IMR-90 (cell line): Measurements from ENCODE around the gene PRKCB. TPM values are rescaled to one million over a fixed set of nuclear protein-coding genes. Genes with fewer than 3 reads are reported as not detected.
A peak's percentile ranks its signal among the peaks of the same experiment; 100 is the strongest.

Source experiments
- ATAC-seq: fragments of 200-7000 bp; cut with Tn5 transposase; 2 replicates; pipeline ENCODE4 v1.9.1; 2020; ENCODE audit warnings: low read depth, mild to moderate bottlenecking, moderate library complexity
- BruUV-seq: library from RNA; stranded (reverse); fragments of 400-500 nt; replicated peaks from 2 replicates; lab custom pipeline; 2021; lab: Mats Ljungman, UMichigan
- CTCF ChIA-PET: fragments of 300-600 bp; formaldehyde crosslinking; extraction: SDS; loops from one replicate; lab custom pipeline; 2021; ENCODE audit warnings: antibody characterized with exemption; lab: Yijun Ruan, JAX
- POLR2A ChIA-PET: fragments of 300-600 bp; sonication (Branson Sonifier 250); formaldehyde crosslinking; loops from one replicate; lab custom pipeline; 2022; ENCODE audit warnings: antibody characterized with exemption; ENCODE audit not compliant: unreplicated experiment; lab: Charles Lee
- DNase-seq: peaks from one replicate; pipeline ENCODE4 v3.0.0; 2013
- H2AFZ ChIP-seq: replicated peaks from 2 replicates; pipeline ENCODE3; 2013; ENCODE audit warnings: low read length, mild to moderate bottlenecking; ENCODE audit not compliant: poor library complexity
- H2AK5ac ChIP-seq: 2 replicates; pipeline ENCODE4 v1.6.1; 2013; ENCODE audit warnings: low read depth, low read length, inconsistent platforms
- H2AK9ac ChIP-seq: replicated peaks from 2 replicates; pipeline ENCODE3; 2013; ENCODE audit warnings: mild to moderate bottlenecking, low read depth, low read length, moderate library complexity; ENCODE audit not compliant: poor library complexity
- H2BK120ac ChIP-seq: 2 replicates; pipeline ENCODE4 v1.6.1; 2013; ENCODE audit warnings: low read depth, low read length, inconsistent platforms
- H2BK15ac ChIP-seq: 3 replicates; pipeline ENCODE4 v1.6.1; 2013; ENCODE audit warnings: low read depth, low read length, inconsistent platforms
- H2BK20ac ChIP-seq: 2 replicates; pipeline ENCODE4 v1.6.1; 2013; ENCODE audit warnings: low read depth, mild to moderate bottlenecking, inconsistent platforms, low read length, moderate library complexity
- H2BK5ac ChIP-seq: 2 replicates; pipeline ENCODE4 v1.6.1; 2013; ENCODE audit warnings: mild to moderate bottlenecking, low read depth, low read length, inconsistent platforms; ENCODE audit not compliant: poor library complexity, severe bottlenecking
- H3K14ac ChIP-seq: replicated peaks from 2 replicates; pipeline ENCODE4 v1.6.1; 2013; ENCODE audit warnings: low read depth, low read length, inconsistent platforms
- H3K18ac ChIP-seq: 2 replicates; pipeline ENCODE4 v1.6.1; 2013; ENCODE audit warnings: low read depth, low read length, control low read depth
- H3K23ac ChIP-seq: 2 replicates; pipeline ENCODE4 v1.6.1; 2013; ENCODE audit warnings: low read depth, low read length, inconsistent platforms
- H3K27ac ChIP-seq: 2 replicates; pipeline ENCODE4 v1.5.1; 2013; ENCODE audit warnings: mild to moderate bottlenecking, control low read depth, low read length; ENCODE audit not compliant: insufficient read depth
- H3K27me3 ChIP-seq: 2 replicates; pipeline ENCODE4 v1.6.1; 2013; ENCODE audit warnings: low read length; ENCODE audit not compliant: control insufficient read depth, insufficient read depth
- H3K36me3 ChIP-seq: 2 replicates; pipeline ENCODE4 v1.6.1; 2013; ENCODE audit warnings: low read length, mixed read lengths; ENCODE audit not compliant: control insufficient read depth, insufficient read depth
- H3K4ac ChIP-seq: 2 replicates; pipeline ENCODE4 v1.6.1; 2013; ENCODE audit warnings: low read depth, low read length, inconsistent platforms
- H3K4me1 ChIP-seq: 2 replicates; pipeline ENCODE4 v1.6.1; 2013; ENCODE audit warnings: low read length, mixed read lengths; ENCODE audit not compliant: control insufficient read depth, insufficient read depth
- H3K4me2 ChIP-seq: 2 replicates; pipeline ENCODE4 v1.6.1; 2013; ENCODE audit warnings: low read depth, mild to moderate bottlenecking, control low read depth, low read length, moderate library complexity
- H3K4me3 ChIP-seq: 2 replicates; pipeline ENCODE4 v1.5.1; 2013; ENCODE audit warnings: low read depth, mild to moderate bottlenecking, control low read depth, low read length, moderate library complexity; ENCODE audit not compliant: insufficient read depth
- H3K56ac ChIP-seq: 2 replicates; pipeline ENCODE4 v1.6.1; 2013; ENCODE audit warnings: low read length, inconsistent platforms; ENCODE audit not compliant: insufficient read depth; ENCODE audit errors: extremely low read depth
- H3K79me1 ChIP-seq, 2 experiments: 2 replicates each; pipeline ENCODE4 v1.6.1; 2013; ENCODE audit warnings: low read length in 2 of 2, inconsistent platforms in 1 of 2, low read depth in 1 of 2
- H3K9ac ChIP-seq: 2 replicates; pipeline ENCODE4 v1.6.1; 2013; ENCODE audit warnings: low read depth, low read length, control low read depth
- H3K9me1 ChIP-seq: 2 replicates; pipeline ENCODE4 v1.6.1; 2013; ENCODE audit warnings: low read length, inconsistent platforms; ENCODE audit not compliant: insufficient read depth
- H3K9me3 ChIP-seq: 2 replicates; pipeline ENCODE4 v1.6.1; 2013; ENCODE audit warnings: low read length; ENCODE audit not compliant: control insufficient read depth, insufficient read depth
- H4K20me1 ChIP-seq: 2 replicates; pipeline ENCODE4 v1.6.1; 2013; ENCODE audit warnings: low read length, inconsistent platforms; ENCODE audit not compliant: insufficient read depth
- H4K5ac ChIP-seq: 2 replicates; pipeline ENCODE4 v1.6.1; 2013; ENCODE audit warnings: mild to moderate bottlenecking, low read depth, low read length, control low read depth
- H4K8ac ChIP-seq, 2 experiments: 2 replicates each; pipeline ENCODE4 v1.6.1; 2013; ENCODE audit warnings: low read depth in 2 of 2, low read length in 2 of 2, control low read depth in 1 of 2, inconsistent platforms in 1 of 2
- H4K91ac ChIP-seq: 2 replicates; pipeline ENCODE4 v1.6.1; 2013; ENCODE audit warnings: low read depth, low read length, inconsistent platforms; ENCODE audit not compliant: insufficient read depth
- BHLHE40 ChIP-seq: fragments of 150-350 bp; IDR thresholded peaks from 2 replicates; pipeline ENCODE4 v1.6.1; 2016; ENCODE audit warnings: mild to moderate bottlenecking, low read depth, low read length
- CEBPB ChIP-seq: IDR thresholded peaks from 2 replicates; pipeline ENCODE4 v1.6.1; 2012; ENCODE audit warnings: low read depth, low read length, improper control_type of control experiment
- CHD1 ChIP-seq: IDR thresholded peaks from 2 replicates; pipeline ENCODE4 v1.6.1; 2012; ENCODE audit warnings: low read depth, low read length, improper control_type of control experiment
- FOS ChIP-seq: fragments of 150-350 bp; IDR thresholded peaks from 2 replicates; pipeline ENCODE4 v1.6.1; 2016; ENCODE audit warnings: low read depth, low read length
- NFE2L2 ChIP-seq: fragments of 150-350 bp; IDR thresholded peaks from 2 replicates; pipeline ENCODE4 v1.6.1; 2016; ENCODE audit warnings: low read depth, mild to moderate bottlenecking, low read length
- RCOR1 ChIP-seq: IDR thresholded peaks from 2 replicates; pipeline ENCODE4 v1.6.1; 2012; ENCODE audit warnings: mild to moderate bottlenecking, low read length, improper control_type of control experiment; ENCODE audit not compliant: insufficient replicate concordance
- RFX5 ChIP-seq: IDR thresholded peaks from 2 replicates; pipeline ENCODE4 v1.8.0; 2012; ENCODE audit warnings: low read depth, mild to moderate bottlenecking, low read length, moderate library complexity
- SMC3 ChIP-seq: fragments of 150-350 bp; IDR thresholded peaks from 2 replicates; pipeline ENCODE4 v1.6.1; 2016; ENCODE audit warnings: low read depth, mild to moderate bottlenecking, antibody characterized with exemption, low read length, moderate library complexity
- USF2 ChIP-seq: fragments of 150-350 bp; IDR thresholded peaks from 2 replicates; pipeline ENCODE4 v1.6.1; 2017; ENCODE audit warnings: mild to moderate bottlenecking, antibody characterized with exemption, low read length, low read depth
- WGBS, 2 experiments: methylation state at CpG; one replicate each; pipeline versions ENCODE4 v1.1.5 to v1.1.7; 2013; ENCODE audit warnings: missing lambda C conversion rate in 2 of 2; ENCODE audit not compliant: insufficient read length in 1 of 2; ENCODE audit errors: extremely low coverage in 2 of 2; 5-methylcytosine and 5-hydroxymethylcytosine counted together
- dilution Hi-C: fragments of 300-500 bp; cut with HindIII; formaldehyde crosslinking; loops from one replicate; pipeline ENCODE4 v1.14.3; 2018; ENCODE audit warnings: low sequenced_read_pairs; ENCODE audit not compliant: unreplicated experiment
- in situ Hi-C: fragments of 300-500 bp; cut with MboI; formaldehyde crosslinking; loops from 3 replicates; pipeline ENCODE4 v1.14.3; 2019; ENCODE audit warnings: low sequenced_read_pairs, inconsistent platforms, mixed read lengths
- intact Hi-C: fragments of 100-400 bp; cut with micrococcal nuclease; formaldehyde crosslinking; loops from 2 replicates; pipeline ENCODE4 v1.10.0; 2022
- polyA plus RNA-seq, 3 experiments: library from polyadenylated mRNA; depleted of rRNA; stranded (reverse); fragments of >200 nt; gene quantifications; 2 replicates each; pipeline ENCODE4 v1.2.3, GENCODE V29; 2012; ENCODE audit warnings: low replicate concordance in 1 of 3
- total RNA-seq: library from RNA; depleted of rRNA; stranded (reverse); fragments of >200 nt; gene quantifications from 2 replicates; pipeline ENCODE4 v1.2.3, GENCODE V29; 2012

Gene PRKCB
- total and polyA plus RNA-seq, 2 of the 4 experiments (the other 2 are of a cell fraction): under 0.01 TPM; not detected in 1

GRCh38 chr16:23858542-23858941, 22.8 kb downstream of the PRKCB start:
- in situ Hi-C loops: no loop called here
- H3K18ac ChIP-seq: no peak overlapping the region
- no peak overlapping the region for H2BK15ac ChIP-seq
- H3K56ac ChIP-seq: no peak overlapping the region
- intact Hi-C loops: no loop called here
- no peak overlapping the region for H3K27ac ChIP-seq
- H3K14ac ChIP-seq: no peak overlapping the region
- H2AFZ ChIP-seq: no peak overlapping the region
- no peak overlapping the region for H3K23ac ChIP-seq
- no peak overlapping the region for H3K4me3 ChIP-seq
- no TSS peak for BruUV-seq
- 0% methylated on average over 1 of the region's 1 CpG; no CpG with 5 or more reads in 1 of the 2 experiments for WGBS, 2 experiments
- ATAC-seq (no peak), DNase-seq (no peak)
- no peaks in the 10 kb centered on the region; the same call in 1 of the 2 replicates for H3K27me3 ChIP-seq
- H3K9me3 ChIP-seq: no peaks in the 10 kb centered on the region
- no peak overlapping the region for H3K9ac ChIP-seq
- dilution Hi-C loops: no loop called here
- H3K4me2 ChIP-seq: no peak overlapping the region
- no peaks in the 10 kb centered on the region for H3K36me3 ChIP-seq
- H2BK5ac ChIP-seq: no peak overlapping the region
- H3K4me1 ChIP-seq: no peaks in the 10 kb centered on the region
- no peak overlapping the region for H2AK9ac ChIP-seq
- TF ChIP-seq FOS (no peak), RFX5 (no peak), CHD1 (no peak), CEBPB (no peak), USF2 (0 out of 2 replicates have a peak, but pooled peaks have one; percentile 6), SMC3 (no peak), BHLHE40 (no peak), NFE2L2 (no peak), RCOR1 (no peak)
- H4K91ac ChIP-seq: no peak overlapping the region
- no peak overlapping the region for H4K5ac ChIP-seq
- no peaks in the 10 kb centered on the region for H4K20me1 ChIP-seq
- H3K79me1 ChIP-seq: no peaks in the 10 kb centered on the region
- CTCF ChIA-PET: no interaction called here
- H2BK20ac ChIP-seq: no peak overlapping the region
- no peak overlapping the region for H2BK120ac ChIP-seq
- H4K8ac ChIP-seq: no peak overlapping the region
- H2AK5ac ChIP-seq: no peak overlapping the region
- POLR2A ChIA-PET: no interaction called here
- H3K9me1 ChIP-seq: no peaks in the 10 kb centered on the region
- no peak overlapping the region for H3K4ac ChIP-seq
